ENCODE data around the gene CTBP2.

CTBP2 gene

GRCh38 chr10:124935946-124936345, 224.4 kb downstream of the CTBP2 start:
- H3K36me3 Mint-ChIP-seq (ENCODE audit: low read depth), result peaks cover 26% of the 10 kb centered on the region
- peaks cover 7% of the 10 kb centered on the region for H3K9me3 Mint-ChIP-seq
- TF ChIP-seq CTCF (IDR thresholded peaks at IDR 0.05; ENCODE audit: unreplicated experiment in 3 of 3), result no peak
- no peak overlapping the region for H3K4me3 Mint-ChIP-seq
- no peaks in the 10 kb centered on the region for H3K27me3 Mint-ChIP-seq (ENCODE audit: low read depth)
- no peak overlapping the region for H3K27ac Mint-ChIP-seq
- H3K4me1 Mint-ChIP-seq, result peaks cover 11% of the 10 kb centered on the region
